ENCODE data around the gene ETS2. TPM values are rescaled to one million over a fixed set of nuclear protein-coding genes. Genes with fewer than 3 reads are reported as not detected.

The ETS2 gene
- total and polyA plus RNA-seq, 2 donors = 15.0 to 80.0 TPM

GRCh38 chr21:38817371-38818324 is 11.9 kb downstream of the ETS2 start:
- 98% methylated on average over 14 of the region's 14 CpGs for WGBS

GRCh38 chr21:38818325-38818723 is 12.6 kb downstream of the ETS2 start:
- H3K36me3 ChIP-seq (ENCODE audit: control insufficient read depth in 2 of 2, insufficient read depth in 2 of 2, low read length in 1 of 2) = peaks cover 89 to 92% of the 10 kb centered on the region in 2 donors
- H3K9me3 ChIP-seq (ENCODE audit: control insufficient read depth in 2 of 2, insufficient read depth in 1 of 2, low read length in 1 of 2) = no peaks in the 10 kb centered on the region
- no peaks in the 10 kb centered on the region for H3K4me1 ChIP-seq (ENCODE audit: control insufficient read depth in 2 of 2, insufficient read depth in 2 of 2, low read length in 2 of 2)
- H3K4me3 ChIP-seq (ENCODE audit: low read length in 2 of 2) = no peak overlapping the region
- H3K27me3 ChIP-seq (ENCODE audit: control insufficient read depth in 2 of 2, insufficient read depth in 1 of 2, low read length in 1 of 2) = no peaks in the 10 kb centered on the region
- H3K27ac ChIP-seq (ENCODE audit: low read depth in 1 of 2, low read length in 1 of 2) = no peak overlapping the region
- DNase-seq (ENCODE audit: low read depth in 6 of 9, low spot score in 9 of 9) = no peak
- 98% methylated on average over 11 of the region's 11 CpGs for WGBS

More at GRCh38 chr21:38817371-38818324, 11.9 kb downstream of the ETS2 start:
- Histone ChIP-seq H3K36me3 (ENCODE audit: control insufficient read depth in 2 of 2, insufficient read depth in 2 of 2, low read length in 1 of 2) (peaks cover 88 to 93% of the 10 kb centered on the region in 2 donors), H3K4me1 (ENCODE audit: control insufficient read depth in 2 of 2, insufficient read depth in 2 of 2, low read length in 2 of 2) (no peaks in the 10 kb centered on the region), H3K27me3 (ENCODE audit: control insufficient read depth in 2 of 2, insufficient read depth in 1 of 2, low read length in 1 of 2) (no peaks in the 10 kb centered on the region), H3K4me3 (ENCODE audit: low read length in 2 of 2) (no peak overlapping the region), H3K9me3 (ENCODE audit: control insufficient read depth in 2 of 2, insufficient read depth in 1 of 2, low read length in 1 of 2) (no peaks in the 10 kb centered on the region), H3K27ac (ENCODE audit: low read depth in 1 of 2, low read length in 1 of 2) (no peak overlapping the region)
- no peak for DNase-seq (ENCODE audit: low read depth in 6 of 9, low spot score in 9 of 9)

- Histone ChIP-seq H3K27me3 (ENCODE audit: control insufficient read depth in 2 of 2, insufficient read depth in 1 of 2, low read length in 1 of 2) (no peaks in the 10 kb centered on the region), H3K4me1 (ENCODE audit: control insufficient read depth in 2 of 2, insufficient read depth in 2 of 2, low read length in 2 of 2) (no peaks in the 10 kb centered on the region), H3K27ac (ENCODE audit: low read depth in 1 of 2, low read length in 1 of 2) (no peak overlapping the region), H3K4me3 (ENCODE audit: low read length in 2 of 2) (no peak overlapping the region), H3K36me3 (ENCODE audit: control insufficient read depth in 2 of 2, insufficient read depth in 2 of 2, low read length in 1 of 2) (peaks cover 83 to 91% of the 10 kb centered on the region in 2 donors), H3K9me3 (ENCODE audit: control insufficient read depth in 2 of 2, insufficient read depth in 1 of 2, low read length in 1 of 2) (no peaks in the 10 kb centered on the region)
- 99% methylated on average over 14 of the region's 14 CpGs for WGBS
- DNase-seq (ENCODE audit: low read depth in 6 of 9, low spot score in 9 of 9) = no peak
Measured at GRCh38 chr21:38819051-38819718, 13.5 kb downstream of the ETS2 start.

GRCh38 chr21:38819719-38820159 is 14.0 kb downstream of the ETS2 start:
- DNase-seq (ENCODE audit: low read depth in 6 of 9, low spot score in 9 of 9) = no peak
- WGBS = 97% methylated on average over 8 of the region's 8 CpGs
- H3K4me3 ChIP-seq (ENCODE audit: low read length in 2 of 2) = no peak overlapping the region
- H3K9me3 ChIP-seq (ENCODE audit: control insufficient read depth in 2 of 2, insufficient read depth in 1 of 2, low read length in 1 of 2) = no peaks in the 10 kb centered on the region
- H3K36me3 ChIP-seq (ENCODE audit: control insufficient read depth in 2 of 2, insufficient read depth in 2 of 2, low read length in 1 of 2) = peaks cover 83 to 90% of the 10 kb centered on the region in 2 donors
- no peaks in the 10 kb centered on the region for H3K4me1 ChIP-seq (ENCODE audit: control insufficient read depth in 2 of 2, insufficient read depth in 2 of 2, low read length in 2 of 2)
- no peaks in the 10 kb centered on the region for H3K27me3 ChIP-seq (ENCODE audit: control insufficient read depth in 2 of 2, insufficient read depth in 1 of 2, low read length in 1 of 2)
- no peak overlapping the region for H3K27ac ChIP-seq (ENCODE audit: low read depth in 1 of 2, low read length in 1 of 2)

GRCh38 chr21:38820471-38821239 is 14.9 kb downstream of the ETS2 start:
- H3K27ac ChIP-seq (ENCODE audit: low read depth in 1 of 2, low read length in 1 of 2) = no peak overlapping the region
- no peaks in the 10 kb centered on the region for H3K9me3 ChIP-seq (ENCODE audit: control insufficient read depth in 2 of 2, insufficient read depth in 1 of 2, low read length in 1 of 2)
- no peak for DNase-seq (ENCODE audit: low read depth in 6 of 9, low spot score in 9 of 9)
- H3K4me1 ChIP-seq (ENCODE audit: control insufficient read depth in 2 of 2, insufficient read depth in 2 of 2, low read length in 2 of 2) = no peaks in the 10 kb centered on the region
- H3K36me3 ChIP-seq (ENCODE audit: control insufficient read depth in 2 of 2, insufficient read depth in 2 of 2, low read length in 1 of 2) = peaks cover 79 to 84% of the 10 kb centered on the region in 2 donors
- WGBS = 97% methylated on average over 18 of the region's 18 CpGs
- no peaks in the 10 kb centered on the region for H3K27me3 ChIP-seq (ENCODE audit: control insufficient read depth in 2 of 2, insufficient read depth in 1 of 2, low read length in 1 of 2)
- H3K4me3 ChIP-seq (ENCODE audit: low read length in 2 of 2) = no peak overlapping the region

GRCh38 chr21:38821248-38821647 is 15.5 kb downstream of the ETS2 start:
- Histone ChIP-seq H3K36me3 (ENCODE audit: control insufficient read depth in 2 of 2, insufficient read depth in 2 of 2, low read length in 1 of 2) (peaks cover 77 to 81% of the 10 kb centered on the region in 2 donors), H3K27me3 (ENCODE audit: control insufficient read depth in 2 of 2, insufficient read depth in 1 of 2, low read length in 1 of 2) (no peaks in the 10 kb centered on the region), H3K4me1 (ENCODE audit: control insufficient read depth in 2 of 2, insufficient read depth in 2 of 2, low read length in 2 of 2) (no peaks in the 10 kb centered on the region), H3K9me3 (ENCODE audit: control insufficient read depth in 2 of 2, insufficient read depth in 1 of 2, low read length in 1 of 2) (no peaks in the 10 kb centered on the region), H3K4me3 (ENCODE audit: low read length in 2 of 2) (no peak overlapping the region), H3K27ac (ENCODE audit: low read depth in 1 of 2, low read length in 1 of 2) (no peak overlapping the region)
- WGBS = 97% methylated on average over 6 of the region's 6 CpGs
- no peak for DNase-seq (ENCODE audit: low read depth in 6 of 9, low spot score in 9 of 9)

- peaks cover 69 to 72% of the 10 kb centered on the region in 2 donors for H3K36me3 ChIP-seq (ENCODE audit: control insufficient read depth in 2 of 2, insufficient read depth in 2 of 2, low read length in 1 of 2)
- 97% methylated on average over 9 of the region's 9 CpGs for WGBS
Measured at GRCh38 chr21:38821959-38822682, 16.4 kb downstream of the ETS2 start.

GRCh38 chr21:38822778-38823238 is 17.1 kb downstream of the ETS2 start:
- H3K9me3 ChIP-seq (ENCODE audit: control insufficient read depth in 2 of 2, insufficient read depth in 1 of 2, low read length in 1 of 2) = no peaks in the 10 kb centered on the region
- DNase-seq (ENCODE audit: low read depth in 6 of 9, low spot score in 9 of 9) = no peak
- no peaks in the 10 kb centered on the region for H3K4me1 ChIP-seq (ENCODE audit: control insufficient read depth in 2 of 2, insufficient read depth in 2 of 2, low read length in 2 of 2)
- H3K4me3 ChIP-seq (ENCODE audit: low read length in 2 of 2) = no peak overlapping the region
- no peak overlapping the region for H3K27ac ChIP-seq (ENCODE audit: low read depth in 1 of 2, low read length in 1 of 2)
- no peaks in the 10 kb centered on the region for H3K27me3 ChIP-seq (ENCODE audit: control insufficient read depth in 2 of 2, insufficient read depth in 1 of 2, low read length in 1 of 2)
- WGBS = 93% methylated on average over 26 of the region's 26 CpGs
- H3K36me3 ChIP-seq (ENCODE audit: control insufficient read depth in 2 of 2, insufficient read depth in 2 of 2, low read length in 1 of 2) = peaks cover 62 to 66% of the 10 kb centered on the region in 2 donors

More at GRCh38 chr21:38821959-38822682, 16.4 kb downstream of the ETS2 start:
- H3K4me1 ChIP-seq (ENCODE audit: control insufficient read depth in 2 of 2, insufficient read depth in 2 of 2, low read length in 2 of 2) = no peaks in the 10 kb centered on the region
- H3K27ac ChIP-seq (ENCODE audit: low read depth in 1 of 2, low read length in 1 of 2) = no peak overlapping the region
- no peaks in the 10 kb centered on the region for H3K9me3 ChIP-seq (ENCODE audit: control insufficient read depth in 2 of 2, insufficient read depth in 1 of 2, low read length in 1 of 2)
- no peak overlapping the region for H3K4me3 ChIP-seq (ENCODE audit: low read length in 2 of 2)
- no peaks in the 10 kb centered on the region for H3K27me3 ChIP-seq (ENCODE audit: control insufficient read depth in 2 of 2, insufficient read depth in 1 of 2, low read length in 1 of 2)
- DNase-seq (ENCODE audit: low read depth in 6 of 9, low spot score in 9 of 9) = no peak

Data from thymus (tissue), 11 donors.